Stimulated activated naive CD4-positive, alpha-beta T cell (primary cell): Measurements from ENCODE around the gene EFNB2.

ENCODE experiments used
- DNase-seq, 6 experiments: peaks; one replicate each; lab custom pipeline; 2025; lab: John Stamatoyannopoulos, UW

EFNB2 gene, protein sequence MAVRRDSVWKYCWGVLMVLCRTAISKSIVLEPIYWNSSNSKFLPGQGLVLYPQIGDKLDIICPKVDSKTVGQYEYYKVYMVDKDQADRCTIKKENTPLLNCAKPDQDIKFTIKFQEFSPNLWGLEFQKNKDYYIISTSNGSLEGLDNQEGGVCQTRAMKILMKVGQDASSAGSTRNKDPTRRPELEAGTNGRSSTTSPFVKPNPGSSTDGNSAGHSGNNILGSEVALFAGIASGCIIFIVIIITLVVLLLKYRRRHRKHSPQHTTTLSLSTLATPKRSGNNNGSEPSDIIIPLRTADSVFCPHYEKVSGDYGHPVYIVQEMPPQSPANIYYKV

DNA sequence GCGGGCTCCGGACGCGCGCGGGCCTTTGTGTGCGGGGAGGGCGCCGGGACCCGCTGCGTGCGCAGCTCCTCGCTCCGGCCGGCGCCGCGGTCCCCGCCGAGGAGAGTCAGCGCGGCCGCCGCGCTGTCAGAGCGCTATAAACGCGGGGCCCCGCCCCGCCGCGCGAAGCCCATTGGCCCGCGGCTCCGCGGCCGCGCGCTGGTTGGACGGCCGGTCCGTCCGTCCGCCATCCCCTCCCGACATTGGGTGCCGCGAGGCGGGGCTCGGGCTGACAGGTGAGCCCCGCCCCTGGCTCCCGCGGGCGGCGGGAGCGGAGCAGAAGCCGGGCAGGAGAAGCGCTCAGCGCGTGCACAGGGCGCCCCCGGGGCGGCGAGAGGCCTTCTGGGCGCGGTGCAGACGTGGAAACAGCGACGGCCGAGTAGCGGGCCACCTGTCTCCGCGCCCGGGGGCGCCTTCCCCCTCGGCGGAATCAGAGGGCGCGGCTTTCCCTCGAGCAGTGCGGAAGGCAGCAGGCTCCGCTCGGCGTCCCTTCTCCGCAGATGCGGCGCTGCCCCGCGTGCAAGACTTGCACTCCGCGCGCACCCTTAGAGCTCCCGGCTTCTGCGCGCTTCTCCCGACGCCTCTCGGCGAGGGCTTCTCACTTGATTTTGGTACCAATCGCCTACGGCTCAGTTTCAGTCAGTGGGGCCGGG lies at the start of gene EFNB2:
Gene EFNB2 (minus strand): TSS at position 111 of the 692 bp plus-strand sequence. CDS start 698 bp downstream, outside the sequence.
- DNase-seq, result peak; percentile 69 to 86 (median 80)

DNA sequence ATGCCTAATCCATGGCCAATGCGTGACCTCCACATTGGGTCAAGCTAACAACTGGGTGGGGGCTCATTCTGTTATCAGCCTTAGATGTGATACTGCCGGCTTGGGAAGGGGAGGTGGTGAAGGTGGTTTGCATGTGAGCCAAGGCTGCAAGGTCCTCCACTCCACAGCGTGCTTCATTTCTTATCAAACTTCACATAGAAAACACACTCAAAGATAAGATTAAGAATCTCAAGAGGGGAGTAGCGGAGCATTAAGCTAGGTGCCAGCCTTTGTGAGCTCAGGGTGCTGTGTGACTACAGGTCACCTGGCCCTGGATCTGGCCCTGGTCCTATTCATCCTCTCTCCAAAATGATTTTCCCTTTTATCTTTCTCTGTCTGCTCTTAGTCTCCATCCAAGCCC lies 45.8 kb upstream of the EFNB2 start:
- no peak for DNase-seq

DNA sequence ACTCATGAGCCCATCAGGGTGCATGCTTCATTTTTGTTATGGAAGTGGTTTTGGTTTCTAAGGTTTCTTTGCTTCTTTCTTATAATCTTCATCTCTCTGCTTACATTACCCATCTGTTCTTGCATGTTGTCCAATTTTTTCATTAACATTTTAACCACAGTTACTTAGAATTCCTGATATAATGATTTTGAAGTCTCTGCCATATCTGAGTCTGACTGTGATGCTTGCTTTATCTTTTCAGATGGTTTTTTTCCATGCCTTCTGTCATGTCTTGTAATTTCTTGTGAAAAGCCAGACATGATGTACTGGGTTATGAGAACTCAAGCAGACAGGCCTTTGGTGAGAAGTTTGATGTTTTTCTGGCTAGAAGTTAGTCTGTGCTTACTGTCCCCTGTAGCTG lies 40.4 kb upstream of the EFNB2 start:
- DNase-seq, result no peak

DNA sequence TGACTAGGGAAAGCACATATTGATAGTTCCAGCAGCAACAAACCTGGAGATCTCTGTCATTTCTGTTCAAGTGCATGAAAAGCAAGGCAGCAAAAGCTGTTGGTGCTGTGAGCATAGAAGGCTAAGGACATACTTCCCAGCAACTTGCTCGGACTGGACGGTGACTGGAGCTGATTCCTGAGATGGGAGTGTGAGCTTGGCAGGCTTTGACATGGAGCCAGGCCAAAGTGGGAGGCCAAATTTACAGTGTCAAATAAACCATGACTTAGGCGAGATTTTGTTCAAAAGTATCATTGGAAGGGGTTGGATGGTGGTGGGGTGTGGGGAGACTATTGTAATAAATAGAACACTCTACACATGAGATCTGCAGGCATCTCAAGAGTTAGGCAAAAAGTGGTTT lies 38.4 kb upstream of the EFNB2 start:
- DNase-seq, result no peak

DNA sequence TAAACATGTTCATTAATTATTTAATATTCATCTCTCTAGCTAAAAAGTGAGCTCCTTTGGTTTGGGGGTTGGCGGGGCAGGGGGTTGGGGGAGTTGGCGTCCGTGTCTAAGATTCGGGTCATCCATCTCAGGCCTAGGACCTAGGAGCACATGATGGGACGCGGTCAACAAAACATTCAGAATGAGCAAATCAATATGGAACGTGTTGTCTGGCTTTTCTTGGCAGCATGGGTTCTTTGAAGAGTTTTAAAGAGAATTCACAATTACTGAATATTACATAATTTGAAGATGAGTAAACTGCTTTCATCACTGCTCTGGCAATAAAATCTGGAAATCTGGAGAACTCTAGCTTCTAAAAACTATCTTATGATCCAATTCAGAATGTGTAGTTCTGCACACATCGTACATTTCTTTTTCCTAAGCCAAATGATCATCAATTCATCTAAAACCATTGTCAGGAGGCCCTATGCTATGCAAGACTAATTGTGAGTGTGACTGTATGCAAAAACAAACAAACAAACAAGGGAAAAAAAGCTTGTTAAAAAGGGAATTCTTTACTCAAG lies 37.9 kb upstream of the EFNB2 start:
- DNase-seq, result no peak

DNA sequence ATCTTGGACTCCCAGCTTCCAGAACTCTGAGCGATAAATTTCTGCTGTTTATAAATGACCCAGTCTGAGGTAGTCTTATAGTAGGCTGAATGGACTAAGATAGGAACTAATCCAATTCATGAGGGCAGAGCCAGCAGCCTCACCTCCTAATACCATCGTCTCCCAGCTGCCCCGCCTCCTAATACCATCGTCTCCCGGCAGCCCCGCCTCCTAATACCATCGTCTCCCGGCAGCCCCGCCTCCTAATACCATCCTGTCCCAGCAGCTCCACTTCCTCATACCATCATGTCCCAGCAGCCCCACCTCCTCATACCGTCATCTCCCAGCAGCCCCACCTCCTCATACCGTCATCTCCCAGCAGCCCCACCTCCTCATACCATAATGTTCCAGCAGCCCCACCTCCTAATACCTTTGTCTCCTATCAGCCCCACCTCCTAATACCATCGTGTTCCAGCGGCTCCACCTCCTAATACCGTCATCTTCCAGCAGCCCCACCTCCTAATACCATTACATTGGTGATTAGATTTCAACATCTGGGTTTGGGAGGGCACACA lies 34.9 kb upstream of the EFNB2 start:
- peak in 5 of 6 experiments; percentile 4 to 75 (median 50) for DNase-seq

DNA sequence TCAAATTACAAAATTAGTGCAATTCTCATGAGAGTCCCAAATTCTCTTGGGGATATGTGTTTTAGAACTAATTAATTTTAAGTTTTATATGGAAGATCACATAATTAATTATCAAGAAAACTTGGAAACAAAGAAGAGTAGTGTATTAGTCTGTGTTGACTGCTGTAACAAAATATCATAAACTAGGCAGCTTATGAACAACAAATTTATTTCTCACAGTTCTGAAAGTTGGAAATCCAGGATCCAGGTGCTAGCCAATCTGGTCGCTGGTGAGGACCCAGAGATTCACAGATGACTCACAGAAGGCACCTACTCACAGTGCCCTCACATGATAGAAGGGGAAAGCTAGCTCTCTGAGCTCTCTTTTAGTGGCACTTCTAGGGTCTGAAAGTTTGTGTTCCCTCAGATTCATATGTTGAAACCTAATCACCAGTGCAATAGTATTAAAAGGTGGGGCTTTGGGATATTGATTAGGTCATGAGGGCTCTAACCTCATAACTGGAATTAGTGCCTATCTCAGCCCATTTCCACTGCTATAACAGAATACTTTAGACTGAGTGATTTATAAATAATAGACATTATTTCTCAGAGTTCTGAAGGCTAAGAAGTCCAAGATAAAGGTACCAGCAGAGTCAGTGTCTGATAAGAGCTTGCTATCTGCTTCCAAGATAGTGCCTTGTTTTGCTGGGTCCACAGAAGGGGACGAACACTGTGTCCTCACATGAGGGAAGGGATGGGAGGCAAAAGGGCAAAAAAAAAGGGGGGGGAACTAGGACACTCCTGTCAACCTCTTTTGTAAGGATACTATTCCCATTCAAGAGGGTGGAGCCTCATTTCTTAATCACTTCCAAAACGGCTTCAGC lies 34.0 kb upstream of the EFNB2 start:
- no peak for DNase-seq

DNA sequence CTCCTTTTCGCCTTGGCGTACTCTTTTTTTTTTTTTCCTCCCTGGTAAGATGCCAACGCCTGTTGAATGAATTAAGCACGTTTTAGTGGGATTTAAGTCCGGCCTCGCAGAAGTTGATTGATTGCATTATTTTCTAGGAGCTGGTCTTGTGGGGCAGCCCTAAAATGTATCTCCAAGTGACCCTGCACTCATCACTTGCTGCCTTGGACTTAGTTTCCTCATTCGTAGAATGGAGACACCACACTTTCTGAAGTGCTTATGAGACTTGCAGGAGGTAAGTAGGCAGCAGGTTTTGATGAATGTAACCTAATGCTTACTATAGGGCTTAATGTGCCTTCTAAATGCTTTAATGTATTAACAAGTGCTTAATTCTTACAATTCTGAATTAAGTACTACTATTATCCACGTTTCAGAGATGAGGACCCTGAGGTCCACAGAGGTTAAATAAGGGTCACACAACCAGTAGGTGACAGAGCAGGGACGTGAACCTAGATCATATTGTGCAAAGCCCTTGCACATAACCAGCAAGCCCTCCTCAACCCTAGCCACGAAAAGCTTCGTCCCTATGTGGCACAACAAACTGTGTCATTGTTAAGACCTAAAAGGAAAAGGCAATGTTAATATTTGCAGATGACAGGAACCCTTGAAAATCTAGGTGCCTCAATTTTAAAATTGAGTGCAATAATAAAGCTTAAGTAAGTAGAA lies 33.0 kb upstream of the EFNB2 start:
- no peak for DNase-seq

DNA sequence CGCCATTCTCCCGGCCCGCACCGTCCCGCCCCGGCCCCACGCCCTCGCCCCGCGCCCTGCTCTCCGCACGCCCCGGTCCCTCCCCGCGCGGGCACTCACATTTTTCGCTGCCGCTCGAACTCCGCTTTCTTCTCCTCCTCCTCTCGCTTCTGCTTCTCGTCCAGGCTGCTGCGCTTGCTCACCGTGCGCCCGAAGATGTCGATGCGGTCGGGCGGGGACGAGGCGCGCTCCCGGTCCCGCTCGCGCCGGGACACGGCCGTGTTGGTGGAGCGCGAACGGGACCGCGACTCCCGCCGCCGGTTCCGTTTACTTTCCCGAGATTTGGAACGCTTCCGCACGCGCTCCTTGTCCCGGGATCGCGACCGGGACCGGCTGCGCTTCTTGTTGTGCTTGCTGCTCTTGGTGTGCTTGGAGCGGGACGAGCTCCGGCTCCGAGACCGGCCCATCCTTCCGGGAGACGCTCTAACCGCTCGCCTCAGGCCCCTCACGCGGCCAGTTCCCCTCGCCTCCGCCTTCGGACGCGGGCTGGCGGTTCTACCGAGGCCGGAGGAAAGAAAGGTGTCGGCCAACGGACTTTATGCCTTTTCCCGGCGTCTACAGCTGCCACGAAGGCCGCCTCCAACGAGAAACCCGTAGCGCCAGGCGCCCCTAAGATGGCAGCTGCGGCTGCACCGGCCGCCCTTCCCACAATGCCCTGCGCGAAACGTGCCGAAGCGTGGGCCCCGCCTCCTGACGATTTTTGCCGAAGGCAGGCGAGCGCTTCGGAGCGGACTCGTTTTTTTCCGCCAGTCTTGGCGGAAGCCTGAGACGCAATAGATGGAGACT lies 32.2 kb upstream of the EFNB2 start, which contains the start of gene ARGLU1:
Gene ARGLU1 (minus strand): TSS at position 664 of the 825 bp plus-strand sequence. CDS start 218 bp downstream, at position 446.
- peak; percentile 90 to 98 (median 94) for DNase-seq

DNA sequence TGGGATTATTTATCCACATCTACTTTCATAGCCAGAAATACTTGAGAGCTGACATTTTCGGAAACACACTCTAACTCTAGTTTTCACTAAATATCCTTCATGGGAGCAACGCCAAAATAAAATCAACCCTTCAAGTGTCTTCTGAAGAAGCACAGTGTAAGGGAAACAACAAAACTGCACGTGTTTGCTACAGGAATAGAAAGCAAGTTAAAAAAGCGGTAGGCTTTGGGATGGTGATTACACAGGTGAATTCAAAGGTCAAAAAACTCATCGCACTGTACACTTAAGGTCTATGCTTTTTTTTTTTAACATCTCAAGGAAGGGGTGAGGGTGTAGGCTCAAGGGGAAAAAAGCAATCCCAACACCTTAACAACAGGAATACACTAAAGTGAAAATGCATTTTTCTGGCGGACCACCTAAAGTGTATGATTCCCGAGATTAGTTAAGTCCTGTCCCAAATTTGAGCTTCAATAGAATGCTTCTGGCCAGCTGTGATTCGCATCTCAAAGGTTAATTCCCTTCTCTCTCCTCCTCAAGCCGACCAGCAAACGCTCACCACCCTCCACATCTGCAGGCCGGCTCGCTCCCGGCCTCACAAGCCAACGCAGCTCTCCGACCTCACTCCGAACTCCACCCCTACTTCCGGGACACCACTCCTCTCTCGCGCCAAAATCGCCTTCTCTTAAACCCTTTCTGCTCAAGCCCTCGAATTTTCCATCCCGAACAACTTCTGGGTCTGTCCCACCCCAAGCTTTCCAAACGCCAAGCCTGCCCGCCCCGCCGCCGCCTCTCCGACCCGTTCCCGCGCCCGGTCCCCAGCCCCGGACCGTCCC lies 31.4 kb upstream of the EFNB2 start:
- DNase-seq, result peak in 2 of 6 experiments; percentile 12 to 43

DNA sequence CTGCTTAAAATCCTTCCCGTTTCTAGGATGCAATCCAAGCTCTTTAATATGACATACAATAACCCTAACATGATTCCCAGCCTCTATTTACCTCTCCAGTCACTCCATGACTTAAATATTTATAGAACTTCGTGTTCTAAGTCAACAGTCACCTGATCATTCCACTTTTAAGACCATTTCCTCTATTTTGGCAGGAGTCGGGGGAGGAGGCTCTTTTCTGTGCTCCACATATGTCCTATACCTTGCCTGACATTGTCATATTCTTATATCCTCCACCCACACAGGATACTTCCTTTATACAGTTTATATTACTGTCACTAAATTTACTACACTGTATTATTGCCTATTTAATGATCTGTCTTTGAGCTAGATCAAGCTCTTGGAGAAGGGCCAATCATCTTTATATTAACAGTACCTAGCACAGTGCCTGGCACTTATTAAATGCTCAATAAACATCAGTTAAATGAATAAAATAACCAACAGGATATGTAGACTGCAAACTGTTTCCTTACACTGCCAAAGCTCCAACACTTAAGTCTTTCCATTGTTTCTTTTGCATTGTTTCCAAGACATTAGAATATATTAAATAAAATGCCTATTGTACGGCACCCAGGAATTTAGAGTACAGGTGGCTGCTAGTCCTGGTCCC lies 29.8 kb upstream of the EFNB2 start:
- DNase-seq, result no peak

DNA sequence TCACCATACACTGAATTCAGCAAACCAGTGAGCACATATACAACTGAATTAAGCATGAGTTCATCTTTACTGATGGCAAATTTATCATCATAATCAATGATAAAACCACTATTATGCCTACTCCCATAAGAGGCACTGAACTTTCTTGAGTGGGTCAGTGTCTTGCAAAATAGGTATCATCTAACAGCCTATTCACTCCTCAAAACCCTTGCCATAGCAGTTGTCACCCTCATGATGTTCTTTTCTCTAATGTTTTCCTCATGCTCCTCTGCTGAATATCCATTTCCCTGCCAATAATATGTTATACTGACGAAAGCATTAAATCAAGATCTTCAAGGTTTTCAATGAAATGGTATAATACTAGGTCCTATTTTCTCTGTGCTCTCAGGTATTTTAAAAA lies 26.8 kb upstream of the EFNB2 start:
- no peak for DNase-seq

DNA sequence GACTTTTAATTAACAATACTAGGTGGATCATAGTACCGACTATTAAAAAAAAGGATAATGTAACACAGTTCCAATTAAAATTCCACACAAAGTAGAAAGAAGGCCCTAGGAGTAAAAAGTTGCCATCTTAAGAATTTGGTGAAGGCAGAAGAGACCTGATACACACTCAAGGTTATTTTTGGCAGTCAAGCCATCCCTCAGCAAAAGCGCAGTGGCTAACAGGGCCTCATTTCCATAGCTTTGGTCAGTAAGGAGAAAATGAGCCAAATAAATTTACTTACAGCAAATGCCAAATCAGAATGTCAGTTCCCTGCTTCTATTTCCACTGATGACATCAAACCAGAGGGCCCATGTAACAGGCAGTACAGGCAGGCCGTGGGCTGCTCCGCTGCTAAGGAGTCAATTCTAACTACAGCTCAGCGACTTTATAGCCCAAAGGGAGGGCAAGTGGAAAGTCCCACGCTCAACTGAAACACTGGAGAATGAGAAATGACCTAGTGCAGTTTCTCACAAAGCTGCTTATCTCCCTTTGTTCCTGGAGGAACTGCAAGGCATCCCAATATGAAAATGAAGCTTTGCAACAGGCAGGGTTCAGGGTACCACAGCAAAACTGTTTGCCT lies 26.2 kb upstream of the EFNB2 start:
- no peak for DNase-seq

DNA sequence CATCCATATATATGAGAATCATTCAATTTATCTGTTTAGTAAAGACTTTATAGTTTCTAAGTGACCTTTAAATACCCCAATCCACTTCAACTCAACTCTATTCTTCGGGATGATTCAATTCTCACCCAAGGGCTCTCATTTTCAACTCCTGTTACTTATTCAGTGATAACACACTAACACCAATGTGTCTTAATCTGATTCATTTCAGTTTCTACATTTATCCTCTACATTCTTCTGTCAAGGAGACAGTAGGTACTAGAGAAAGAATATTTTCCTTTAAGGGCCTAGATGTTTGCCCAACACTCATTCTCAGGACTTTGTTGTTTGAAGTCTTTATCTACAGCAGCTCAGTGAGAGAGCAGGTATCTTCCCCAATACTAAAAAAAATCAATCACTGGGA lies 25.4 kb upstream of the EFNB2 start:
- DNase-seq, result no peak

DNA sequence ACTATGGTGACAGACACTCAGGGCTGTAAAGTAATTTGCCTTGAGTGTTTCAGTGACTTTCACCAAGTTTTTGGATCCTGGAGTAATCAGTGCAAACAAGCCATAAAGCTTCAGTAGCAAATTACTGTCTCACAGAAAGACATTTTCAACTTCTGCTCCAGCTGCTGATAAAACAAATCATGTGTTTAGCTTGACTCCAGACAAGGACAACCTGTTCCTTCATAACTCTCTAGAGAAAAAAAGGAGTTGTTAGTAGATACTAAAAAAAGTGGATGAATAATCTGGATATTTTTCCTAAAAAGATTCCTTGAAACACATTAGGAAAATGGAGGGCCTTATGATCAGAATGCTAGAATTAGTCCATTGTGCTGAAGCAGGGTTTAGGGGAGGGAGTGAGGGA lies 23.1 kb upstream of the EFNB2 start:
- no peak for DNase-seq

DNA sequence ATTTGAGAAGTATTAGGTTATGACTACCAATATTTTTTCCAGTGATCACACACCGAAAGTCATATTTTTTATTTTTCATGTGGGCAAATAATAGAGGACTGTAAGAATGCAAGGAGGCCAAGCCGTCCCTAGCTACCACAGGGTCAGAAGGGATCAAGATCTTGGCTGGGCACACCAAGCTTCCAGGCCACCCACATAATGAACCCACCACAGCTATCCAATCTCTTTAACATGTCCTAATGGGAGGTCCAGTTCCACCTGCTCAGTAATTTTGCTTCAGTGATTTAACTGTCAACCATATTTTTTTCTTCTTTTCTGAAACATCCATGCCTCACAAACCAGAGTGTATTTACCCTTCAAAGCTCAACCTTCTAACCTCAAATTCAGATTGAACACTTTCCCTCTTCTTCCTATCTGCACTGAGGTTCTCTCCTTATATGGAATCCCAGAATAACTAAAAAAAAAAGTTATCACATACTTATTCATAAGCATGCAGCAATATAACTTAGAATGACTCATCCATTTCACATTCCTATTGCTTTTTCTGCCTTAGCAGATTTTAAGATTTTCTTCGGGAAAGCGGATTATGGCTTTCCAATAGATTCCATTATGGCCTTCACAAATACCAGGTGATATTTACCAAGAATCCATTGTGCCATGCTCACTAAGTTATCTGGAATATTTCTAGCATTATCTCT lies 20.3 kb upstream of the EFNB2 start:
- DNase-seq, result no peak

DNA sequence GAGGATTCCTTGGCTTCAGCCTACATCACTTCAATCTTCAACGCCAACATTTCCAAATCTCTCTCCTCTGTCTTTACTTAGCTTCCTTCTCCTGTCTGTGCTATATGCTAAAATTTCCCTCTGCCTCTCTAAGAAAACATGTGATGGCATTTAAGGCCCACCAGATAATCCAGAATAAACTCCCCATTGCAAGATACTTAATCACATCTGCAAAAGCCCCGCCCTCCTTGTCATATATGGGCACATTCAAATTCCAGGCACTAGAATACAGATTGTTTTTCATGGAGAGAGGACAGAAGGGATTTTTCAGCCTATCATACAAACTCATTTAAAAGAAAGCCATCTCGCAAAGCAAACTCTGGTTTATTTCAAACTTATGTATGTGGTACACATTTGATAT lies 16.3 kb upstream of the EFNB2 start:
- DNase-seq, result no peak

DNA sequence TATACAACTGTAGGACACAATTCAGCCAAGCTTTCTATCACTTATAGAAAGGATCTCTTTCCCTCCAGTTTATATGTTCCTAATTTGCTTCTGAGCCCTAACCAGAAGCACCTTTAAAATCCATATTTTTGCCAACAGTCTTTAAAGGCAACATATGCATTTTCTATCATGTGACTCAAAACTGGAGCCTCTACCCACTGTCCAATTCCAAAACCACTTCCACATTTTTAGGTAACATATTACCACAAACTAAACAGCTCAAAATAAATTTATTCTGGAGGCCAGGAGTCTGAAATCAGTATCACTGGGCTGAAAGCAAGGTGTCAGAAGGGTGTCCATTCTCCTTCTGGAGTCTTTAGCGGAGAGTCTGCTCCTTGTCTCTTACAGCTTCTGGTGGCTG lies 15.9 kb upstream of the EFNB2 start:
- no peak for DNase-seq
